ENCODE results near the gene ACAP2.
A peak's percentile ranks its signal among the peaks of the same experiment; 100 is the strongest.
"Not testable (repeated sequence)": the region's sequence is repeated elsewhere in the genome, so short reads cannot be mapped to it uniquely, and the experiment has no call there.

Gene ACAP2

GRCh38 chr3:195442573-195443390 is at the start of gene ACAP2:
Gene ACAP2, minus strand, starts transcription at chr3:195443020. Its CDS starts 173 bp downstream, at chr3:195442847.
- DNase-seq (ENCODE audit: low read depth): peak; percentile 83

GRCh38 chr3:195475614-195476013 is 32.8 kb upstream of the ACAP2 start:
- no peak for DNase-seq (ENCODE audit: low read depth)

- not testable (repeated sequence) for DNase-seq (ENCODE audit: low read depth)
These were observed 32.3 kb upstream of the ACAP2 start for GRCh38 chr3:195475116-195475515.

- no peak for DNase-seq (ENCODE audit: low read depth)
These were observed 26.0 kb upstream of the ACAP2 start for GRCh38 chr3:195468841-195469240.

- no peak for DNase-seq (ENCODE audit: low read depth)
These were observed 25.6 kb upstream of the ACAP2 start for GRCh38 chr3:195468391-195468776.

GRCh38 chr3:195467641-195468390 is 25.0 kb upstream of the ACAP2 start:
- DNase-seq (ENCODE audit: low read depth): no peak

- DNase-seq (ENCODE audit: low read depth): no peak
These were observed 23.4 kb upstream of the ACAP2 start for GRCh38 chr3:195466251-195466650.

- not testable (repeated sequence) for DNase-seq (ENCODE audit: low read depth)
These were observed 20.1 kb upstream of the ACAP2 start for GRCh38 chr3:195462922-195463321.

GRCh38 chr3:195462308-195462610 is 19.4 kb upstream of the ACAP2 start:
- no peak for DNase-seq (ENCODE audit: low read depth)

GRCh38 chr3:195461594-195462307 is 18.9 kb upstream of the ACAP2 start:
- no peak for DNase-seq (ENCODE audit: low read depth)

GRCh38 chr3:195460091-195460713 is 17.4 kb upstream of the ACAP2 start:
- no peak for DNase-seq (ENCODE audit: low read depth)

GRCh38 chr3:195458316-195458717 is 15.5 kb upstream of the ACAP2 start:
- no peak for DNase-seq (ENCODE audit: low read depth)

- no peak for DNase-seq (ENCODE audit: low read depth)
These were observed 13.0 kb upstream of the ACAP2 start for GRCh38 chr3:195455789-195456188.

- DNase-seq (ENCODE audit: low read depth): no peak
These were observed 10.4 kb upstream of the ACAP2 start for GRCh38 chr3:195453236-195453635.

GRCh38 chr3:195451373-195452015 is 8.7 kb upstream of the ACAP2 start:
- DNase-seq (ENCODE audit: low read depth): no peak

- DNase-seq (ENCODE audit: low read depth): no peak
These were observed 8.0 kb upstream of the ACAP2 start for GRCh38 chr3:195450731-195451229.

- DNase-seq (ENCODE audit: low read depth): no peak
These were observed 5.5 kb upstream of the ACAP2 start for GRCh38 chr3:195448205-195448875.

GRCh38 chr3:195447201-195447600 is 4.4 kb upstream of the ACAP2 start:
- no peak for DNase-seq (ENCODE audit: low read depth)

- no peak for DNase-seq (ENCODE audit: low read depth)
These were observed 3.5 kb upstream of the ACAP2 start for GRCh38 chr3:195446359-195446758.

- DNase-seq (ENCODE audit: low read depth): no peak
These were observed 3.1 kb upstream of the ACAP2 start for GRCh38 chr3:195445885-195446284.

GRCh38 chr3:195443391-195443989 is 670 bp upstream of the ACAP2 start:
- DNase-seq (ENCODE audit: low read depth): no peak
